ENCODE measurements around the gene FOXJ3.

GRCh38 chr1:42172381-42173133 lies 162.5 kb downstream of the FOXJ3 start:
- no peak for TF ChIP-seq CTCF (IDR thresholded peaks at IDR 0.05)
- no peak for TF ChIP-seq POLR2A (IDR thresholded peaks at IDR 0.05)
